Choroid plexus epithelial cell (primary cell): Measurements from ENCODE around the gene ASTN2.

Experiments
- DNase-seq: peaks from one replicate; pipeline ENCODE4 v3.0.0-alpha.2; 2010; ENCODE audit warnings: low read depth
- H3K4me3 ChIP-seq: 2 replicates; pipeline ENCODE4 v1.5.1; 2011; ENCODE audit warnings: low read depth, mild to moderate bottlenecking, control low read depth, low read length, moderate library complexity
- CTCF ChIP-seq: conservative IDR thresholded peaks from 2 replicates; pipeline ENCODE4 v1.5.1; 2011; ENCODE audit warnings: low read depth, mild to moderate bottlenecking, control low read depth, inconsistent platforms, low read length, moderate library complexity

Gene ASTN2

GRCh38 chr9:117374076-117374725, 40.7 kb downstream of the ASTN2 start:
- no peak overlapping the region for H3K4me3 ChIP-seq
- no peak for TF ChIP-seq CTCF

DNA sequence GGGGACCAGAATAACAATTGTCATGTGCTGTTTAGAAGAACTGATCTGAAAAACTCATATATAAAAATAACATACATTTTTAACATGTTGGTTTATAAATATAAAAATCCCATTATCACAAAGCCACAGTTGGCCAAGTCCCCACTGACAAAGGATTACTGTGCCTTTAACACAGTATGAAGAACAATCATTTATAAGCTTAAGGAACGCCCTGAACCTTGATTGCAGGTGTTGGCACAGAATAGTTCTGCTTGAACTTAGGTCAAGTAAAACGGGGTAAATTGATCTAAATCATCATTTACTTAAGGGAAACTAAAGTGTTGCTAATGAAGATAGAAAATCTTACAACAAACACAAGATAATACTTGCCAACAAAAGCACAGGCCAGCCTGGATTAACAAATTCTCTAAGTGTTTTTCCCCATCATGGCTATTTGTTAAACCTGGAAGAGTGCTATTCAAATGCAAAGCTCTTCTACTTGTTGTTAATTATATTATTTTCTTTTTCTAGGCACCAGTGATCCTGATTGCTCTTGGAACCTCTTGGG, 46.1 kb downstream of the ASTN2 start:
- no peak overlapping the region for H3K4me3 ChIP-seq
- no peak for TF ChIP-seq CTCF
- DNase-seq, result no peak

More at GRCh38 chr9:117374076-117374725, 40.7 kb downstream of the ASTN2 start:
- no peak for DNase-seq

DNA sequence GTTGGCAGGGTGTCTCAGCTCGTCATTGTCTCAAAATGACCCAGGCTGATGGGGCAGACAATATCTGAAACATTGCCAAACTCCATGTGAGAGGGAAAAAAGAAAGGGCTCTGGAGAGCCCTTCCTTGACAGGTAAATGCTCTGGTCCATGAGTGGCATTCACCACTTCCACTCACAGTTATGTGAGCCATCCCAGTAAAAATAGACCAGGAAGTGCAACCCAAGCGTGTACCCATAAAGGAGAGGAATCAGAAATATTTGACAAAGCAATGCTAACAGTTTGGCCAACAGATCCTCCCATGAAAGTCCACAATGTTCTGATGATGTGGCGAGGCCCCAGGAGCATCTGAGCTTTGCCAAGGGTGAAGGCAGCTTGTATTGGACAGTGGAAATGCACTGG, 49.4 kb downstream of the ASTN2 start:
- no peak for TF ChIP-seq CTCF
- no peak overlapping the region for H3K4me3 ChIP-seq
- no peak for DNase-seq

DNA sequence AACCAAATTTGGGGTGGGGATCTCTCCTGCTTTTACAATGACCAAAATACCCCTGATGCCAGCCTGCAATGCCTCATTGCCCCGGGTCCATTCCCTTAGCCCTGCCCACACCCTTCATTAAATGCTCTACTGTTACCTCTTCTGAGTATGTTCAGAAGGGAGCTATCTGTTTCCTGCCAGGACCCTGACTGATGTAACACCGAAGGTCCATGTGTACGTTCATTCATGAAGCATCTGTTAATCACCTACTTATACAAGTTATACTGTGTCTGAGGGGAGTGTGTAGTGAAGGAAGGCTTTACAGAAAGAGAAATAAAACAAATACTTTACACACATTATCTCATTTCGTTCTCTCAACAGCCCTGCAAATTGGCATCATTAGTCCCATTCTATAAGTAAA, 51.9 kb downstream of the ASTN2 start:
- no peak overlapping the region for H3K4me3 ChIP-seq
- TF ChIP-seq CTCF, result no peak
- DNase-seq, result no peak

DNA sequence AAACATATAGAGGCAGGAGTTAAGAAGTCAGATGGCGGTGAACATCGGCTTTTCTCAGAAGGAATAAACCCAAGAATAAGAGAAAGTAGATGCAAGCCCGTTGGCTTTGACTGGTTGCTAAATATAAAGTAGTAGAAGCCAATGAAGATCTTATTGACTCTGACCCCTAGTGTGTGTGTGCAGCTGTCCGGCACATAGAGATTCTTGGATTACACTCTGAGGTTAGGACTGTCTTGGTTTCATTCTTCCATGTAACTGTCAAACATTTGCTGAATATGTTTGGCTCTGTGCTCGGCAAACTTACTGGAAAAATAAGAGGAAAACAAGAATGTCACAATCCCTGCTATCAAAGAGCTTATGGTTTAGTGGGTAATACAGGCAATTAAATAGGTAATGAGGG, 54.9 kb downstream of the ASTN2 start:
- no peak for DNase-seq
- TF ChIP-seq CTCF, result no peak
- no peak overlapping the region for H3K4me3 ChIP-seq

- no peak for TF ChIP-seq CTCF
- H3K4me3 ChIP-seq, result no peak overlapping the region
- DNase-seq, result no peak
Observed at GRCh38 chr9:117355542-117355941, 59.3 kb downstream of the ASTN2 start.

GRCh38 chr9:117354997-117355396, 59.9 kb downstream of the ASTN2 start:
- DNase-seq, result no peak
- TF ChIP-seq CTCF, result no peak

More at GRCh38 chr9:117354997-117355396, 59.9 kb downstream of the ASTN2 start:
- no peak overlapping the region for H3K4me3 ChIP-seq
